Suprapubic skin (tissue), 4 donors: Measurements from ENCODE around the gene SPNS1. TPM values are rescaled to one million over a fixed set of nuclear protein-coding genes. Genes with fewer than 3 reads are reported as not detected.
"Not testable (repeated sequence)": the region's sequence is repeated elsewhere in the genome, so short reads cannot be mapped to it uniquely, and the experiment has no call there.

Source experiments
- DNase-seq, 2 donors: peaks; one replicate each; pipeline ENCODE4 v3.0.0-alpha.2; 2019; ENCODE audit warnings: low spot score in 2 of 2
- H3K27ac ChIP-seq: fragments of 200-600 bp; sonication (generic); one replicate; pipeline ENCODE4 v1.5.1; 2019
- H3K27me3 ChIP-seq: fragments of 200-600 bp; sonication (generic); one replicate; pipeline ENCODE4 v1.5.1; 2019
- H3K36me3 ChIP-seq: fragments of 200-600 bp; sonication (generic); one replicate; pipeline ENCODE4 v1.5.1; 2019
- H3K4me1 ChIP-seq: fragments of 200-600 bp; sonication (generic); one replicate; pipeline ENCODE4 v1.5.1; 2019
- H3K4me3 ChIP-seq: fragments of 200-600 bp; sonication (generic); one replicate; pipeline ENCODE4 v1.5.1; 2019; ENCODE audit warnings: mild to moderate bottlenecking
- H3K9me3 ChIP-seq: fragments of 200-600 bp; sonication (generic); one replicate; pipeline ENCODE4 v1.5.1; 2019
- CTCF ChIP-seq, 2 donors: fragments of 200-600 bp in 1 of 2; fragments of 450-650 bp in 1 of 2; sonication (generic) in 1 of 2; IDR thresholded peaks; one replicate each; pipeline ENCODE4 v1.5.1; 2016 to 2019; ENCODE audit warnings: antibody characterized with exemption in 2 of 2, mild to moderate bottlenecking in 1 of 2, moderate library complexity in 1 of 2
- EP300 ChIP-seq: sonication (generic); formaldehyde crosslinking; IDR thresholded peaks from one replicate; pipeline ENCODE4 v1.6.1; 2017; ENCODE audit warnings: antibody characterized with exemption
- POLR2A ChIP-seq, 2 donors: fragments of 450-650 bp; IDR thresholded peaks; one replicate each; pipeline ENCODE4 v1.6.1; 2017; ENCODE audit warnings: antibody characterized with exemption in 2 of 2, mild to moderate bottlenecking in 2 of 2, moderate library complexity in 2 of 2
- POLR2AphosphoS5 ChIP-seq, 3 donors: sonication (generic); formaldehyde crosslinking; IDR thresholded peaks; one replicate each; pipeline ENCODE4 v1.6.1; 2017; ENCODE audit warnings: antibody characterized with exemption in 3 of 3
- WGBS: methylation state at CpG from one replicate; pipeline ENCODE4 v1.1.5; 2018; 5-methylcytosine and 5-hydroxymethylcytosine counted together
- total RNA-seq, 4 donors: library from RNA; depleted of rRNA; stranded (reverse); fragments of >200 nt; gene quantifications; one replicate each; pipeline ENCODE4 v1.1.0, GENCODE V29; 2016

The SPNS1 gene
- total RNA-seq, 4 donors from 2014 or later: 26.0 to 42.8 (median 32.7) TPM

DNA sequence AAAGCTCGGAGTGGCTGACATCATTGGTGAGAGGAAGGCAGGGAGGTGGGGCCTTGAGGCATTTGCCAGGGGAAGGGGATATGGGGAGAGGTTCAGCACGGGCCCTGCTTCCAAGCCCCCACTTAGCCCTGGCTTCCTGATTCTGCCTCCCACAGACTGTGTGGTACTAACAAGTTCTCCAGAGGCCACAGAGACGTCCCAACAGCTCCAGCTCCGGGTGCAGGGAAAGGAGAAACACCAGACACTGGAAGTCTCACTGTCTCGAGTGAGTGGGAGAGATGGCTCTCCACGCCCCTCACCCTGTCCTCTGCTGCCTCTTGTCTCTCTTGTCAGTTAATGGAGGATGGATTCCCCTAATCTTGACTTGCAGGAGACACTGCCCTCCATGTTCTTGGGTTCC lies 15.7 kb upstream of the SPNS1 start:
- WGBS: 87% methylated on average over 6 of the region's 6 CpGs
- Histone ChIP-seq H3K4me3 (no peak overlapping the region), H3K27me3 (no peaks in the 10 kb centered on the region), H3K36me3 (peaks cover 86% of the 10 kb centered on the region), H3K9me3 (no peaks in the 10 kb centered on the region), H3K27ac (no peak overlapping the region), H3K4me1 (no peaks in the 10 kb centered on the region)
- TF ChIP-seq POLR2A (IDR thresholded peaks at IDR 0.05) (no peak), EP300 (no peak), POLR2AphosphoS5 (IDR thresholded peaks at IDR 0.05) (no peak), CTCF (IDR thresholded peaks at IDR 0.05) (no peak)
- DNase-seq: no peak

DNA sequence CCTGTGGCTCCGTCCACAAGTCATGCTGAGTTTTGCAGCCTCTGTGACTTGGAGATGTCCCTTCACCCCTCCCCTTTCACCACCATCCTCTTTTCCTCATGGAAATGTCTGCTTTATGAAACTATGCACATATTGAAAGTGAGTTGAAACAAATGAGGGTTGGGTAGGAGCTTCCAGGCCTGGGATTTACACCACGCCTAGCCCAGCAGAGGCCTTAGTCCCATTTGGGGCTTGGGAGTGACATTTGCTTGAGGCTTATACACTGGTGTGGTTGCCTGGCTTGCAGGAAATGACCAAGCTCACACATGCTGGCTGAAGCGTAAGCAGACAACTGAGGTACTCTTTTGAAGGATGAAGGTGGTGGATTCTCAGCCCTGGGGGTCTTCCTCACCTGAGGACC lies 10.5 kb upstream of the SPNS1 start:
- TF ChIP-seq EP300: no peak
- TF ChIP-seq CTCF (IDR thresholded peaks at IDR 0.05): no peak
- TF ChIP-seq POLR2AphosphoS5 (IDR thresholded peaks at IDR 0.05): no peak
- no peak for TF ChIP-seq POLR2A (IDR thresholded peaks at IDR 0.05)
- WGBS: 85% methylated on average over 2 of the region's 3 CpGs
- Histone ChIP-seq H3K4me3 (no peak overlapping the region), H3K4me1 (no peaks in the 10 kb centered on the region), H3K36me3 (peaks cover 52% of the 10 kb centered on the region), H3K27ac (no peak overlapping the region), H3K27me3 (no peaks in the 10 kb centered on the region), H3K9me3 (no peaks in the 10 kb centered on the region)
- DNase-seq: no peak

DNA sequence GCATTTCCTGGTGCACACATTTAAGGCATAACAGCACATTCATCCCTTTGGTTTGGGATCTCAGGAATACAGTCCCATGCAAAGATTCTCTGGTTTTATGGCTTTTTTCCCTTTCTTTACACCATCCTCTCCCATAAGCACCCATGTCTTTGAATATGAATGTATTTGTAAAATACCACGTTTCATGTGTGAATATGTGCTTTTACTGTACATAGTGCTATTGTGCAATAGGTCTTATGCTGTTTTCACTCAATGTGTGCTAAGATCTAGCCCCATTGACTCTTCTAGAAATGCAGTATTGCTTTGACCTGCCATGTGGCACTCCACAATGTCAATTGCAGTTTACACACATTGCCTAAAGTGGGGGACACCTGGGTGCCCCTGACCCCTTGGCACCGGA lies 10.1 kb upstream of the SPNS1 start:
- TF ChIP-seq POLR2A (IDR thresholded peaks at IDR 0.05) (no peak), EP300 (no peak), CTCF (IDR thresholded peaks at IDR 0.05) (no peak), POLR2AphosphoS5 (IDR thresholded peaks at IDR 0.05) (no peak)
- Histone ChIP-seq H3K4me1 (no peaks in the 10 kb centered on the region), H3K27ac (no peak overlapping the region), H3K27me3 (no peaks in the 10 kb centered on the region), H3K4me3 (no peak overlapping the region), H3K9me3 (no peaks in the 10 kb centered on the region), H3K36me3 (peaks cover 50% of the 10 kb centered on the region)
- 93% methylated on average over 2 of the region's 2 CpGs for WGBS
- DNase-seq: no peak

DNA sequence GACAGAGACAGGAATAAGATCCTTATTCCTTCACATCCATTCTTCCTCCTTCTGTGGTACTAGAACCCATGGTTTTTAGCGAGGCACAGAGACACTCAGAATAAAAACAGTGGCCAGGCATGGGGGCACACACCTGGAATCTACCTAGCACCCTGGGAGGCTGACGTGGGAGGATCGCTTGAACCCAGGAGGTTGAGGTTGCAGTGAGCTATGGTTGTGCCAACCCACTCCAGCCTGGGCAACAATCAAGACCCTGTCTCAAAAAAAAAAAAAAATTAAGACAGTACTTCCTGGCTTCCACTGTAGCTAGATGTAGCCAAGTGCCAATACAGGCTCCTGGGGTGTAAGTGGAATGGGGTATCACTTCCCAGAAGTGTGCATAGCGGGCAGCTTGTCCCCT lies 7.4 kb upstream of the SPNS1 start:
- no peaks in the 10 kb centered on the region for H3K4me1 ChIP-seq
- no peak overlapping the region for H3K4me3 ChIP-seq
- DNase-seq: no peak
- H3K27ac ChIP-seq: no peak overlapping the region
- TF ChIP-seq POLR2AphosphoS5 (IDR thresholded peaks at IDR 0.05) (no peak), POLR2A (IDR thresholded peaks at IDR 0.05) (no peak), CTCF (IDR thresholded peaks at IDR 0.05) (no peak), EP300 (no peak)
- no peaks in the 10 kb centered on the region for H3K27me3 ChIP-seq
- H3K36me3 ChIP-seq: peaks cover 32% of the 10 kb centered on the region
- H3K9me3 ChIP-seq: no peaks in the 10 kb centered on the region
- 92% methylated on average over 4 of the region's 4 CpGs for WGBS

DNA sequence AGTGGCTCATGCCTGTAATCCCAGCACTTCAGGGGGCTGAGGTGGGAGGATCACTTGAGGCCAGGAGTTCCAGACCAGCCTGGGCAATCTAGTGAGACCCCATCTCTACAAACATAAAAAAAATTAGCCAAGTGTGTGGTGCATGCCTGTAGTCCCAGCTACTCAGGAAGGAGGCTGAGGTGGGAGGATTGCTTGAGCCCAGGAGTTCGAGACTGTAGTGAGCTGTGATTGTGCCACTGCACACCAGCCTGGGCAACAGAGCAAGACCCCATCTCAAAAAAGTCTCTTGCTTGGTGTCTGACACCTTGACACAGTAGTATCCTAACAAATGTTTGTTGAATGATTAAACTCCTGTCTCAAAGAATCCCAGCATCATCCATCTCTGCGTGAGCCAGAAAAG lies 4.9 kb upstream of the SPNS1 start:
- H3K27ac ChIP-seq, H3K4me1 ChIP-seq, H3K36me3 ChIP-seq, H3K27me3 ChIP-seq, H3K9me3 ChIP-seq, DNase-seq, H3K4me3 ChIP-seq: not testable (repeated sequence)
- WGBS: 93% methylated on average over 2 of the region's 2 CpGs

GRCh38 chr16:28974007-28974436 lies 556 bp upstream of the SPNS1 start:
- WGBS: 1% methylated on average over 14 of the region's 17 CpGs
- Histone ChIP-seq H3K27ac (peak overlapping the region; percentile 82), H3K36me3 (peaks cover 14% of the 10 kb centered on the region), H3K4me3 (peak overlapping the region; percentile 98), H3K4me1 (peaks cover 23% of the 10 kb centered on the region), H3K9me3 (no peaks in the 10 kb centered on the region), H3K27me3 (no peaks in the 10 kb centered on the region)
- TF ChIP-seq CTCF (IDR thresholded peaks at IDR 0.05) (peak in 1 of 2 donors; percentile 52), POLR2A (IDR thresholded peaks at IDR 0.05) (no peak)
- DNase-seq: no peak
